PC-3 (cell line): ENCODE data around the gene MED13.

Source experiments
- EZH2 ChIP-seq: fragments of 300-600 bp; sonication (generic); IDR thresholded peaks from one replicate; pipeline ENCODE4 v1.6.1; 2017; ENCODE audit warnings: antibody characterized with exemption, mild to moderate bottlenecking, low read length; ENCODE audit not compliant: unreplicated experiment
- EZH2phosphoT487 ChIP-seq: fragments of 300-600 bp; sonication (generic); IDR thresholded peaks from 2 replicates; pipeline ENCODE4 v1.6.1; 2018; ENCODE audit warnings: mild to moderate bottlenecking, antibody characterized with exemption, low read length, borderline replicate concordance
- TF ChIP-seq, protein P1 (sequence below): fragments of 300-600 bp; sonication (generic); conservative IDR thresholded peaks from 2 replicates; pipeline ENCODE4 v1.5.1; 2017; ENCODE audit warnings: antibody characterized with exemption, low read depth, mild to moderate bottlenecking, low read length

DNA sequence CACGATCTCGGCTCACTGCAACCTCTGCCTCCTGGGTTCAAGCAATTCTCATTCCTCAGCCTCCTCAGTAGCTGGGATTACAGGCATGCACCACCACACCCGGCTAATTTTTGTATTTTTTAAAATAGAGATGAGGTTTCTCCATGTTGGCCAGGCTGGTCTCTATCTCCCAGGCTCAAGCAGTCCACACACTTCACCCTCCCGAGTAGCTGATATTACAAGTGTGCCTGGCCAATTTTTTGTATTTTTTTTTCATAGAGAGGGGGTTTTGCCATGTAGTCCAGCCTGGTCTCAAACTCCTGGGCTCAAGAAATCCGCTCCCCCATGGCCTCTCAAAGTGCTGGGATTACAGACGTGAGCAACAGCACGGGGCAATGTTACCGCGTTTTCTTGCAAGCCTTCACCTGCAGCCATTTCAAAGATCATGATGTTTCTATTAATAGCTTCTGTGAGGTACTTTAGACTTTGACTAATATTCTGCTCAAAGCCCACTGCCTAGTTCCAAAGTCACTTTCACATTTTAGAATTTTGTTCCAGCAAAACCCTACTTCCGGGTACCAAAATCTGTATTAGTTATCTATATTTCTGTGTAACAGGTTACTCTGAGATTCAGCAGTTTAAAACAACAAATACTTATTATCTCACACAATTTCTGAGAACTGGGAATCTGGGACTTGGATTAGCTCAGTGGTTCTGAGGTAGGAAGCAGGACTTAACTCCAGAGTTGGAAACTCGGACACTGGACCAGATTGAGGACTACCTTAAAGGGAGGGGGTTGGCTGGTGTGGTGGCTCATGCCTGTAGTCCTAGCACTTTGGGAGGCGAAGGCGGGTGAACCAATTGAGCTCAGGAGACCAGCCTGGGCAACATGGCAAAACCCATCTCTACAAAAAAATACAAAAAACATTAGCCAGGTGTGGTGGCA, 12.0 kb upstream of the MED13 start:
- TF ChIP-seq, protein P1, sequence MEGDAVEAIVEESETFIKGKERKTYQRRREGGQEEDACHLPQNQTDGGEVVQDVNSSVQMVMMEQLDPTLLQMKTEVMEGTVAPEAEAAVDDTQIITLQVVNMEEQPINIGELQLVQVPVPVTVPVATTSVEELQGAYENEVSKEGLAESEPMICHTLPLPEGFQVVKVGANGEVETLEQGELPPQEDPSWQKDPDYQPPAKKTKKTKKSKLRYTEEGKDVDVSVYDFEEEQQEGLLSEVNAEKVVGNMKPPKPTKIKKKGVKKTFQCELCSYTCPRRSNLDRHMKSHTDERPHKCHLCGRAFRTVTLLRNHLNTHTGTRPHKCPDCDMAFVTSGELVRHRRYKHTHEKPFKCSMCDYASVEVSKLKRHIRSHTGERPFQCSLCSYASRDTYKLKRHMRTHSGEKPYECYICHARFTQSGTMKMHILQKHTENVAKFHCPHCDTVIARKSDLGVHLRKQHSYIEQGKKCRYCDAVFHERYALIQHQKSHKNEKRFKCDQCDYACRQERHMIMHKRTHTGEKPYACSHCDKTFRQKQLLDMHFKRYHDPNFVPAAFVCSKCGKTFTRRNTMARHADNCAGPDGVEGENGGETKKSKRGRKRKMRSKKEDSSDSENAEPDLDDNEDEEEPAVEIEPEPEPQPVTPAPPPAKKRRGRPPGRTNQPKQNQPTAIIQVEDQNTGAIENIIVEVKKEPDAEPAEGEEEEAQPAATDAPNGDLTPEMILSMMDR = no peak
- TF ChIP-seq EZH2 (no peak), EZH2phosphoT487 (no peak)
